Esophagus muscularis mucosa (tissue), 4 donors: Measurements from ENCODE around the gene PPP4C. TPM values are rescaled to one million over a fixed set of nuclear protein-coding genes. Genes with fewer than 3 reads are reported as not detected.

Source experiments
- DNase-seq: peaks from one replicate; pipeline ENCODE4 v3.0.0-alpha.2; 2017; ENCODE audit errors: extremely low spot score
- H3K27ac ChIP-seq, 4 donors: fragments of 200-600 bp; sonication (generic); replicated peaks in 1 of 4; 1 replicate in 3 of 4; 2 replicates in 1 of 4; pipeline ENCODE4 v1.5.1; 2016 to 2019; ENCODE audit warnings: mild to moderate bottlenecking in 1 of 4
- H3K27me3 ChIP-seq, 4 donors: fragments of 200-600 bp; sonication (generic); one replicate each; pipeline versions ENCODE4 v1.5.1 to v1.6.0; 2016 to 2019
- H3K36me3 ChIP-seq, 4 donors: fragments of 200-600 bp; sonication (generic); one replicate each; pipeline ENCODE4 v1.5.1; 2016 to 2019
- H3K4me1 ChIP-seq, 4 donors: fragments of 200-600 bp; sonication (generic); one replicate each; pipeline ENCODE4 v1.5.1; 2016 to 2019
- H3K4me3 ChIP-seq, 4 donors: fragments of 200-600 bp; sonication (generic); 1 replicate in 2 of 4; 2 replicates in 2 of 4; pipeline ENCODE4 v1.5.1; 2016 to 2019; ENCODE audit warnings: mild to moderate bottlenecking in 4 of 4, moderate library complexity in 1 of 4
- H3K9me3 ChIP-seq, 4 donors: fragments of 200-600 bp; sonication (generic); 1 replicate in 3 of 4; 2 replicates in 1 of 4; pipeline ENCODE4 v1.5.1; 2016 to 2019
- EP300 ChIP-seq: sonication (generic); formaldehyde crosslinking; IDR thresholded peaks from one replicate; pipeline ENCODE4 v1.6.1; 2017; ENCODE audit warnings: antibody characterized with exemption
- POLR2A ChIP-seq: fragments of 450-650 bp; IDR thresholded peaks from one replicate; pipeline ENCODE4 v1.6.1; 2017; ENCODE audit warnings: antibody characterized with exemption, moderate library complexity, mild to moderate bottlenecking, low read depth
- POLR2AphosphoS5 ChIP-seq, 2 donors: sonication (generic); formaldehyde crosslinking; IDR thresholded peaks; one replicate each; pipeline ENCODE4 v1.6.1; 2017; ENCODE audit warnings: antibody characterized with exemption in 2 of 2
- WGBS: methylation state at CpG from one replicate; pipeline ENCODE4 v1.1.5; 2018; 5-methylcytosine and 5-hydroxymethylcytosine counted together
- intact Hi-C: fragments of 100-400 bp; cut with DNase I; formaldehyde crosslinking; loops from one replicate; pipeline ENCODE4 v1.15.1; 2023
- total RNA-seq, 4 donors: library from RNA; depleted of rRNA; stranded (reverse); fragments of >200 nt; gene quantifications; one replicate each; pipeline versions ENCODE4 v1.1.0 to v1.2.1, GENCODE V29; 2016
- TF ChIP-seq, protein P1 (sequence below), 3 experiments: fragments of 200-600 bp in 2 of 3; fragments of 450-650 bp in 1 of 3; sonication (generic) in 2 of 3; IDR thresholded peaks; one replicate each; pipeline ENCODE4 v1.5.1; 2017 to 2019; ENCODE audit warnings: antibody characterized with exemption in 3 of 3, mild to moderate bottlenecking in 2 of 3, moderate library complexity in 1 of 3

PPP4C gene
- total RNA-seq, 4 donors from 2014 or later, result 43.6 to 61.3 (median 51.5) TPM

DNA sequence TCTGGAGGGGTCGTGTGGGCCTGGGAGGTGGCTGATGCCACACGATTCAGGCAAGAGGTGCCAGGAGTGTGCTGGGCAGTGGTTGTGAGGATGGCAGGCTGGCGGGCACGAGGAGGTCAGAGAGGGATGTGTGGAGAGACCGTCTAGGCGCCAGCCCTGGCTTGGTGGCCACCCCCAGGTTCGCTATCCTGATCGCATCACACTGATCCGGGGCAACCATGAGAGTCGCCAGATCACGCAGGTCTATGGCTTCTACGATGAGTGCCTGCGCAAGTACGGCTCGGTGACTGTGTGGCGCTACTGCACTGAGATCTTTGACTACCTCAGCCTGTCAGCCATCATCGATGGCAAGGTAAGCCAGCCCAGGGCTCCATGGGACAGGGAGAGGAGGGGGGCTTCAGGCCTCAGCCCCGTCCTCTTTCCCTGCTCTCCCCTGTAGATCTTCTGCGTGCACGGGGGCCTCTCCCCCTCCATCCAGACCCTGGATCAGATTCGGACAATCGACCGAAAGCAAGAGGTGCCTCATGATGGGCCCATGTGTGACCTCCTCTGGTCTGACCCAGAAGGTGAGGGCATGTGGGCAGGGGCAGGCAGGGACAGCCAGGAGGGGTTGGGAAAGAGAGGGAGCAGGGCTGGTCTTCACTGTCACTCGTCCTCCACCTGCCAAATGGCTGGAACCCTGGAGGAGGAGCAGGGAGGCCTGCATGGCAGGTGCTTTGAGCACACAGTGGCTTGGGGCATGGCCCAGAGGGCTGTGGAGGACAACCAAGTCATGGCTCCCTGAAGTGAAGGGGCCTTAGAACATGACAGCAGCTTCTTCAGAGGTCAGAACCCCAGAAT, 7.6 kb downstream of the PPP4C start:
- H3K4me3 ChIP-seq, result no peak overlapping the region
- intact Hi-C loops, result no loop called here
- no peaks in the 10 kb centered on the region for H3K27me3 ChIP-seq
- WGBS, result 90% methylated on average over 8 of the region's 24 CpGs
- no peaks in the 10 kb centered on the region for H3K9me3 ChIP-seq
- TF ChIP-seq, protein P1, sequence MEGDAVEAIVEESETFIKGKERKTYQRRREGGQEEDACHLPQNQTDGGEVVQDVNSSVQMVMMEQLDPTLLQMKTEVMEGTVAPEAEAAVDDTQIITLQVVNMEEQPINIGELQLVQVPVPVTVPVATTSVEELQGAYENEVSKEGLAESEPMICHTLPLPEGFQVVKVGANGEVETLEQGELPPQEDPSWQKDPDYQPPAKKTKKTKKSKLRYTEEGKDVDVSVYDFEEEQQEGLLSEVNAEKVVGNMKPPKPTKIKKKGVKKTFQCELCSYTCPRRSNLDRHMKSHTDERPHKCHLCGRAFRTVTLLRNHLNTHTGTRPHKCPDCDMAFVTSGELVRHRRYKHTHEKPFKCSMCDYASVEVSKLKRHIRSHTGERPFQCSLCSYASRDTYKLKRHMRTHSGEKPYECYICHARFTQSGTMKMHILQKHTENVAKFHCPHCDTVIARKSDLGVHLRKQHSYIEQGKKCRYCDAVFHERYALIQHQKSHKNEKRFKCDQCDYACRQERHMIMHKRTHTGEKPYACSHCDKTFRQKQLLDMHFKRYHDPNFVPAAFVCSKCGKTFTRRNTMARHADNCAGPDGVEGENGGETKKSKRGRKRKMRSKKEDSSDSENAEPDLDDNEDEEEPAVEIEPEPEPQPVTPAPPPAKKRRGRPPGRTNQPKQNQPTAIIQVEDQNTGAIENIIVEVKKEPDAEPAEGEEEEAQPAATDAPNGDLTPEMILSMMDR (IDR thresholded peaks at IDR 0.05), result no peak
- TF ChIP-seq POLR2A (no peak), POLR2AphosphoS5 (IDR thresholded peaks at IDR 0.05) (no peak), EP300 (no peak)
- peaks cover 4 to 19% (median 11%) of the 10 kb centered on the region in 4 donors for H3K4me1 ChIP-seq
- no peak for DNase-seq
- H3K36me3 ChIP-seq, result peaks cover 46 to 75% (median 73%) of the 10 kb centered on the region in 4 donors
- H3K27ac ChIP-seq, result no peak overlapping the region

DNA sequence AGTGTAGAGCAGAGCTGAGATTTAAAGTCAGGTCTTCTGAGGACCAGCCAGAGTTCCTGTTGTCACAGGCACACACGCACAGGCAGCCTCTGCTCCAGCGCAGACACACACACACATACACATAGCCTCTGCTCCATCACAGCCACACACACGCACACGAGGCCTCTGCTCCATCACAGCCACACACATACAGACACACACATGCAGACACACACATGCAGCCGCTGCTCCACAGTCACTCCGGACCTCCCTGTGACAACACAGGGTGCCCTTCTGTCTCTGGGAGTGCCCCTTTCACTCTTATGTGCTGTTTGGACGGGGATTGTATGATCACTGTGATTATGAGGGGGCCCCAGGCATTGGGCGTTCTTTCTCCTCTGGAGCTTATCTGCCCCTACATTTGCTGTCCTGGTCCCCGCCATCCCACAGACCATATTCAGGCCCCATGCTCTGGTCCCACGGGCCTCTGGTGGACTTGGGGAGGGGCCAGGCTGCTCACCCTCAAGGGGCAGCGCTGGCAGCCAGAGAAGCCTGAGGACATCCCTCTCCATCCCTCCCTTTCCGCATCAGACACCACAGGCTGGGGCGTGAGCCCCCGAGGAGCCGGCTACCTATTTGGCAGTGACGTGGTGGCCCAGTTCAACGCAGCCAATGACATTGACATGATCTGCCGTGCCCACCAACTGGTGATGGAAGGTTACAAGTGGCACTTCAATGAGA, 8.5 kb downstream of the PPP4C start:
- intact Hi-C loops, result no loop called here
- no peak for TF ChIP-seq EP300
- no peak for TF ChIP-seq POLR2AphosphoS5 (IDR thresholded peaks at IDR 0.05)
- TF ChIP-seq, protein P1 (IDR thresholded peaks at IDR 0.05), result no peak
- TF ChIP-seq POLR2A, result no peak

DNA sequence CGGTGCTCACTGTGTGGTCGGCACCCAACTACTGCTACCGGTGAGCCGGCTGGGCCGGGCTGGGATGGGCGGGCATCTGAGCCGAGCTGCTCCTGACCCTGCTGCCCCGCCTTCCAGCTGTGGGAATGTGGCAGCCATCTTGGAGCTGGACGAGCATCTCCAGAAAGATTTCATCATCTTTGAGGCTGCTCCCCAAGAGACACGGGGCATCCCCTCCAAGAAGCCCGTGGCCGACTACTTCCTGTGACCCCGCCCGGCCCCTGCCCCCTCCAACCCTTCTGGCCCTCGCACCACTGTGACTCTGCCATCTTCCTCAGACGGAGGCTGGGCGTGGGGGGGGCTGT, 9.0 kb downstream of the PPP4C start:
- 49% methylated on average over 17 of the region's 17 CpGs for WGBS
- intact Hi-C loops, result no loop called here
- Histone ChIP-seq H3K27ac (peak overlapping the region; percentile 16 to 62 (median 52)), H3K9me3 (no peaks in the 10 kb centered on the region), H3K4me1 (peaks cover 0 to 9% (median 3%) of the 10 kb centered on the region in 4 donors), H3K4me3 (no peak overlapping the region), H3K27me3 (no peaks in the 10 kb centered on the region), H3K36me3 (peaks cover 37 to 63% (median 60%) of the 10 kb centered on the region in 4 donors)
- no peak for DNase-seq
- TF ChIP-seq EP300, result no peak
- no peak for TF ChIP-seq POLR2A
- no peak for TF ChIP-seq POLR2AphosphoS5 (IDR thresholded peaks at IDR 0.05)
- TF ChIP-seq, protein P1 (IDR thresholded peaks at IDR 0.05), result no peak

More for the DNA sequence above, 8.5 kb downstream of the PPP4C start:
- no peaks in the 10 kb centered on the region for H3K9me3 ChIP-seq
- peaks cover 0 to 13% (median 6%) of the 10 kb centered on the region in 4 donors for H3K4me1 ChIP-seq
- no peak for DNase-seq
- peaks cover 42 to 68% (median 65%) of the 10 kb centered on the region in 4 donors for H3K36me3 ChIP-seq
- peak overlapping the region in 2 of 4 donors; percentile 57 to 62 for H3K27ac ChIP-seq
- H3K4me3 ChIP-seq, result no peak overlapping the region
- WGBS, result 81% methylated on average over 14 of the region's 18 CpGs
- H3K27me3 ChIP-seq, result no peaks in the 10 kb centered on the region

DNA sequence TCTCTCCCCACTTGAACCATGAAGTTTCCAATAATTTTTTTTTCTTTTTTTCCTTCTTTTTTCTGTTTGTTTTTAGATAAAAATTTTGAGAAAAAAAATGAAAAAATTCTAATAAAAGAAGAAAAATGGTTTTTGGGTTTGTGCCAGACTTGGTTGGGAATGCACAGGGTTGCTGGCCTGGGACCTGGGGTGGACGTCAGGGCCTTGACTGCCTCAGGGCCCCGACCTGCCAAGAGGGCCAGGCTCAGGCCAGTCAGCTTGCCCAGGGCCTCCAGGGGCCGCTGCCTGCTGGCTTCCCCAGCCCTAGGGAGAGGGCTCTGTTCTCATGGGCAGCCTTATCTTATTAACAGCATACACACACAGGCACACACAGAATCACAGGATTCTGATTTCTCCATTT, 9.5 kb downstream of the PPP4C start:
- Histone ChIP-seq H3K9me3 (no peaks in the 10 kb centered on the region), H3K36me3 (peaks cover 36 to 59% (median 55%) of the 10 kb centered on the region in 4 donors), H3K4me1 (peaks cover 0 to 11% (median 5%) of the 10 kb centered on the region in 4 donors), H3K27me3 (no peaks in the 10 kb centered on the region), H3K4me3 (no peak overlapping the region), H3K27ac (peak overlapping the region; percentile 16 to 62 (median 52))
- TF ChIP-seq, protein P1 (IDR thresholded peaks at IDR 0.05), result no peak
- TF ChIP-seq EP300, result no peak
- TF ChIP-seq POLR2A, result no peak
- no peak for TF ChIP-seq POLR2AphosphoS5 (IDR thresholded peaks at IDR 0.05)
- intact Hi-C loops, result no loop called here
- WGBS, result 59% methylated on average over 3 of the region's 3 CpGs
- no peak for DNase-seq
